HCT116 (cell line): ENCODE data around the gene MRAS. TPM values are rescaled to one million over a fixed set of nuclear protein-coding genes. Genes with fewer than 3 reads are reported as not detected.

Source experiments
- ATAC-seq: fragments of 200-7000 bp; cut with Tn5 transposase; 2 replicates; pipeline ENCODE4 v1.9.1; 2020; ENCODE audit warnings: mild to moderate bottlenecking, moderate library complexity
- BruUV-seq: library from RNA; stranded (reverse); fragments of 400-500 nt; replicated peaks from 2 replicates; lab custom pipeline; 2021; lab: Mats Ljungman, UMichigan
- CTCF ChIA-PET: fragments of 300-600 bp; sonication (Branson Sonifier 250); formaldehyde crosslinking; loops from one replicate; lab custom pipeline; 2021; ENCODE audit warnings: antibody characterized with exemption; lab: Charles Lee
- POLR2A ChIA-PET: fragments of 300-600, 350-600 bp; sonication (Branson Sonifier 250); formaldehyde crosslinking; loops from one replicate; lab custom pipeline; 2021; ENCODE audit warnings: antibody characterized with exemption; lab: Charles Lee
- RAD21 ChIA-PET, 2 experiments: fragments of 300-600 bp; sonication (Branson Sonifier 250); formaldehyde crosslinking; loops; one replicate each; lab custom pipeline; 2023; ENCODE audit warnings: low total read pairs in 2 of 2; ENCODE audit not compliant: uncharacterized antibody in 2 of 2, unreplicated experiment in 2 of 2, low non-redundant PET in 1 of 2; lab: Charles Lee
- DNase-seq: peaks from one replicate; pipeline ENCODE4 v3.0.0-alpha.2; 2010; ENCODE audit warnings: low read depth, low spot score
- H2AFZ ChIP-seq: fragments of 200-600 bp; shearing (Covaris generic), sonication (generic); 2 replicates; pipeline ENCODE4 v1.6.1; 2017; ENCODE audit warnings: low read depth, mixed run types, mixed read lengths, antibody characterized with exemption, low read length; ENCODE audit not compliant: poor library complexity, severe bottlenecking
- H3K27ac ChIP-seq: 2 replicates; pipeline ENCODE4 v1.5.1; 2012; ENCODE audit warnings: low read depth, low read length
- H3K27me3 ChIP-seq: fragments of 200-600 bp; sonication (generic); 2 replicates; pipeline ENCODE4 v1.6.1; 2016; ENCODE audit warnings: mixed run types, low read length, mixed read lengths; ENCODE audit not compliant: insufficient read depth
- H3K36me3 ChIP-seq, 2 experiments: fragments of 200-500 bp in 1 of 2; fragments of 200-600 bp in 1 of 2; sonication (Bioruptor generic) in 1 of 2; sonication (generic) in 1 of 2; 2 replicates each; pipeline versions ENCODE4 v1.5.1 to v1.6.1; 2014 to 2016; ENCODE audit warnings: low read length in 2 of 2, inconsistent platforms in 1 of 2, mixed read lengths in 1 of 2, mixed run types in 1 of 2; ENCODE audit not compliant: insufficient read depth in 2 of 2, control insufficient read depth in 1 of 2
- H3K4me1 ChIP-seq, 2 experiments: fragments of 200-600 bp in 1 of 2; sonication (generic) in 1 of 2; 2 replicates each; pipeline versions ENCODE4 v1.5.1 to v1.6.1; 2012 to 2017; ENCODE audit warnings: low read length in 2 of 2, inconsistent platforms in 1 of 2, mild to moderate bottlenecking in 1 of 2, mixed read lengths in 1 of 2, mixed run types in 1 of 2, moderate library complexity in 1 of 2; ENCODE audit not compliant: insufficient read depth in 2 of 2, control insufficient read depth in 1 of 2
- H3K4me2 ChIP-seq: fragments of 200-600 bp; sonication (generic); 2 replicates; pipeline ENCODE4 v1.6.1; 2017; ENCODE audit warnings: mixed run types, low read length, mixed read lengths
- H3K4me3 ChIP-seq, 2 experiments: fragments of 200-600 bp in 1 of 2; sonication (generic) in 1 of 2; replicated peaks in 1 of 2; 2 replicates each; pipeline ENCODE4 v1.5.1; 2011 to 2016; ENCODE audit warnings: low read length in 2 of 2, control low read depth in 1 of 2, low read depth in 1 of 2, mild to moderate bottlenecking in 1 of 2, mixed read lengths in 1 of 2, mixed run types in 1 of 2
- H3K79me2 ChIP-seq: fragments of 200-600 bp; sonication (generic); 2 replicates; pipeline ENCODE4 v1.6.1; 2017; ENCODE audit warnings: mild to moderate bottlenecking, mixed run types, low read length, moderate library complexity, mixed read lengths; ENCODE audit not compliant: insufficient read depth
- H3K9ac ChIP-seq: fragments of 200-600 bp; sonication (generic); 2 replicates; pipeline ENCODE4 v1.6.1; 2016; ENCODE audit warnings: low read length, mixed read lengths
- H3K9me2 ChIP-seq: fragments of 200-600 bp; sonication (generic), shearing (Covaris generic); 2 replicates; pipeline ENCODE4 v1.6.1; 2017; ENCODE audit warnings: mixed run types, mild to moderate bottlenecking, moderate library complexity; ENCODE audit not compliant: insufficient read depth
- H3K9me3 ChIP-seq, 2 experiments: fragments of 200-500 bp in 1 of 2; fragments of 200-600 bp in 1 of 2; sonication (Bioruptor generic) in 1 of 2; sonication (generic) in 1 of 2; 2 replicates each; pipeline ENCODE4 v1.6.1; 2014 to 2017; ENCODE audit warnings: low read length in 2 of 2, mixed read lengths in 2 of 2, inconsistent platforms in 1 of 2, low read depth in 1 of 2, mild to moderate bottlenecking in 1 of 2, mixed run types in 1 of 2, moderate library complexity in 1 of 2; ENCODE audit not compliant: control insufficient read depth in 1 of 2, insufficient read depth in 1 of 2
- H4K20me1 ChIP-seq: fragments of 200-600 bp; sonication (generic), shearing (Covaris generic); 2 replicates; pipeline ENCODE4 v1.6.1; 2017; ENCODE audit warnings: mixed run types, mild to moderate bottlenecking, moderate library complexity; ENCODE audit not compliant: insufficient read depth
- CBX3 ChIP-seq: IDR thresholded peaks from 2 replicates; pipeline ENCODE4 v1.6.1; 2012; ENCODE audit warnings: low read depth
- CEBPB ChIP-seq: IDR thresholded peaks from 2 replicates; pipeline ENCODE4 v1.6.1; 2012; ENCODE audit warnings: low read depth
- EZH2 ChIP-seq: fragments of 200-600 bp; sonication (generic); IDR thresholded peaks from 2 replicates; pipeline ENCODE4 v1.6.1; 2017; ENCODE audit warnings: antibody characterized with exemption, mixed run types
- EZH2phosphoT487 ChIP-seq: fragments of 200-600 bp; IDR thresholded peaks from 2 replicates; pipeline ENCODE4 v1.6.1; 2018; ENCODE audit warnings: antibody characterized with exemption, borderline replicate concordance
- JUND ChIP-seq: IDR thresholded peaks from 2 replicates; pipeline ENCODE4 v1.6.1; 2012
- POLR2A ChIP-seq: IDR thresholded peaks from 2 replicates; pipeline ENCODE4 v1.7.0; 2011; ENCODE audit warnings: borderline replicate concordance; ENCODE audit not compliant: insufficient read depth, insufficient read length; ENCODE audit errors: extremely low read depth
- RAD21 ChIP-seq: IDR thresholded peaks from 2 replicates; pipeline ENCODE4 v1.6.1; 2012; ENCODE audit warnings: low read depth, mild to moderate bottlenecking
- YY1 ChIP-seq: IDR thresholded peaks from 2 replicates; pipeline ENCODE4 v1.6.1; 2011; ENCODE audit warnings: low read length, low read depth, moderate library complexity, mild to moderate bottlenecking; ENCODE audit not compliant: insufficient replicate concordance; ENCODE audit errors: extremely low read depth
- ZFX ChIP-seq: fragments of 450-650 bp; IDR thresholded peaks from 2 replicates; pipeline ENCODE4 v1.6.1; 2017
- intact Hi-C: fragments of 100-400 bp; cut with micrococcal nuclease; formaldehyde crosslinking; loops from 2 replicates; pipeline ENCODE4 v1.10.0; 2022
- total RNA-seq: library from RNA; stranded (reverse); gene quantifications from one replicate; pipeline ENCODE4 v1.2.1, GENCODE V29; 2021; ENCODE audit not compliant: unreplicated experiment
- TF ChIP-seq, protein P1 (sequence below): IDR thresholded peaks from 2 replicates; pipeline ENCODE4 v1.6.1; 2012
- TF ChIP-seq, protein P2 (sequence below), 3 experiments: fragments of 200-600 bp in 1 of 3; sonication (generic) in 1 of 3; IDR thresholded peaks in 2 of 3; conservative IDR thresholded peaks in 1 of 3; 2 replicates each; pipeline ENCODE4 v1.5.1; 2012 to 2017; ENCODE audit warnings: low read depth in 2 of 3, low read length in 2 of 3, antibody characterized with exemption in 1 of 3, borderline replicate concordance in 1 of 3, control low read depth in 1 of 3, mild to moderate bottlenecking in 1 of 3, mixed read lengths in 1 of 3, mixed run types in 1 of 3, moderate library complexity in 1 of 3; ENCODE audit not compliant: insufficient read depth in 1 of 3
- TF ChIP-seq, protein P3 (sequence below): IDR thresholded peaks from 2 replicates; pipeline ENCODE4 v1.6.1; 2012; ENCODE audit warnings: low read depth

MRAS gene
- total RNA-seq, 1 experiment from 2014 or later = 13.5 TPM

DNA sequence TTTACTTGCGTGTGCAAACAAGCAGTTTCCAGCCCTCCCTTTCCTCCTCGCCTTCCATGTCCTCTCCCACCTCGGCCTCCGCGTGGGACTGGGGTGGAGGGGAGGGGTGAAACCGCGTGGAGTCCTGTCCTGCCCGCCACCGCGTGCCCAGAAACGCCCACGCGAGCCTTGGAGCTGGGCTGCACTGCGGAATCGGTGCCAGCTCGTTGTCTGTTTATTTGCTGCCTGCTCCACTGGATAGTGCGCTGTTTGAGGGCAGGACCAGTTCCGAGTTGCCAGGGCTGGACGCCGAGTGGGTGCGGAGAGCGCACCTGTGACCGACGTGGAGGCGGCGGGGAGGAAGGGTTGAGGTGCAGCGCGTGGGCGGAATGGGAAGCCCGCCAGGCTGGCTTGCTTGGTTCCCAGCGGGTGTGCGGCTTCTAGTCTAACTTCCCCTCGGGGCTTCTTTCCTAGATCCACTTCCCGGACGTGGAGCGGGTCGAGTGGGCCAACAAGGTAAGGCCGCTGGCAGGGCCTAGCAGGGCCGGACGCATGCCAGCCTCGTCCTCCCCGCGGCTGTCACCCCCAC, 103.3 kb downstream of the MRAS start:
- POLR2A ChIA-PET = no interaction called here
- Histone ChIP-seq H2AFZ (no peak overlapping the region), H3K4me3 (no peak overlapping the region), H3K4me2 (no peak overlapping the region), H3K4me1 (peaks cover 0 to 5% of the 10 kb centered on the region in 2 experiments; a peak in 1 of 4 replicates), H3K9me2 (no peaks in the 10 kb centered on the region), H3K27me3 (no peaks in the 10 kb centered on the region), H3K9me3 (no peaks in the 10 kb centered on the region), H3K36me3 (no peaks in the 10 kb centered on the region), H3K9ac (no peak overlapping the region), H3K79me2 (no peaks in the 10 kb centered on the region), H3K27ac (no peak overlapping the region), H4K20me1 (no peaks in the 10 kb centered on the region)
- no TSS peak for BruUV-seq
- DNase-seq (no peak), ATAC-seq (no peak)
- RAD21 ChIA-PET = no interaction called here
- CTCF ChIA-PET = no interaction called here
- intact Hi-C loops = no loop called here
- TF ChIP-seq, protein P1, sequence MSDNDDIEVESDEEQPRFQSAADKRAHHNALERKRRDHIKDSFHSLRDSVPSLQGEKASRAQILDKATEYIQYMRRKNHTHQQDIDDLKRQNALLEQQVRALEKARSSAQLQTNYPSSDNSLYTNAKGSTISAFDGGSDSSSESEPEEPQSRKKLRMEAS = no peak
- TF ChIP-seq POLR2A (no peak), EZH2 (no peak), JUND (no peak), EZH2phosphoT487 (no peak), CEBPB (no peak), CBX3 (no peak), RAD21 (no peak), ZFX (no peak), YY1 (no peak)
- TF ChIP-seq, protein P2, sequence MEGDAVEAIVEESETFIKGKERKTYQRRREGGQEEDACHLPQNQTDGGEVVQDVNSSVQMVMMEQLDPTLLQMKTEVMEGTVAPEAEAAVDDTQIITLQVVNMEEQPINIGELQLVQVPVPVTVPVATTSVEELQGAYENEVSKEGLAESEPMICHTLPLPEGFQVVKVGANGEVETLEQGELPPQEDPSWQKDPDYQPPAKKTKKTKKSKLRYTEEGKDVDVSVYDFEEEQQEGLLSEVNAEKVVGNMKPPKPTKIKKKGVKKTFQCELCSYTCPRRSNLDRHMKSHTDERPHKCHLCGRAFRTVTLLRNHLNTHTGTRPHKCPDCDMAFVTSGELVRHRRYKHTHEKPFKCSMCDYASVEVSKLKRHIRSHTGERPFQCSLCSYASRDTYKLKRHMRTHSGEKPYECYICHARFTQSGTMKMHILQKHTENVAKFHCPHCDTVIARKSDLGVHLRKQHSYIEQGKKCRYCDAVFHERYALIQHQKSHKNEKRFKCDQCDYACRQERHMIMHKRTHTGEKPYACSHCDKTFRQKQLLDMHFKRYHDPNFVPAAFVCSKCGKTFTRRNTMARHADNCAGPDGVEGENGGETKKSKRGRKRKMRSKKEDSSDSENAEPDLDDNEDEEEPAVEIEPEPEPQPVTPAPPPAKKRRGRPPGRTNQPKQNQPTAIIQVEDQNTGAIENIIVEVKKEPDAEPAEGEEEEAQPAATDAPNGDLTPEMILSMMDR (IDR thresholded peaks at IDR 0.05 in 2 of 3, conservative IDR thresholded peaks at IDR 0.05 in 1 of 3; ENCODE audit: borderline replicate concordance in 1 of 3, insufficient read depth in 1 of 3, low read depth in 2 of 3, low read length in 2 of 3) = no peak
- TF ChIP-seq, protein P3, sequence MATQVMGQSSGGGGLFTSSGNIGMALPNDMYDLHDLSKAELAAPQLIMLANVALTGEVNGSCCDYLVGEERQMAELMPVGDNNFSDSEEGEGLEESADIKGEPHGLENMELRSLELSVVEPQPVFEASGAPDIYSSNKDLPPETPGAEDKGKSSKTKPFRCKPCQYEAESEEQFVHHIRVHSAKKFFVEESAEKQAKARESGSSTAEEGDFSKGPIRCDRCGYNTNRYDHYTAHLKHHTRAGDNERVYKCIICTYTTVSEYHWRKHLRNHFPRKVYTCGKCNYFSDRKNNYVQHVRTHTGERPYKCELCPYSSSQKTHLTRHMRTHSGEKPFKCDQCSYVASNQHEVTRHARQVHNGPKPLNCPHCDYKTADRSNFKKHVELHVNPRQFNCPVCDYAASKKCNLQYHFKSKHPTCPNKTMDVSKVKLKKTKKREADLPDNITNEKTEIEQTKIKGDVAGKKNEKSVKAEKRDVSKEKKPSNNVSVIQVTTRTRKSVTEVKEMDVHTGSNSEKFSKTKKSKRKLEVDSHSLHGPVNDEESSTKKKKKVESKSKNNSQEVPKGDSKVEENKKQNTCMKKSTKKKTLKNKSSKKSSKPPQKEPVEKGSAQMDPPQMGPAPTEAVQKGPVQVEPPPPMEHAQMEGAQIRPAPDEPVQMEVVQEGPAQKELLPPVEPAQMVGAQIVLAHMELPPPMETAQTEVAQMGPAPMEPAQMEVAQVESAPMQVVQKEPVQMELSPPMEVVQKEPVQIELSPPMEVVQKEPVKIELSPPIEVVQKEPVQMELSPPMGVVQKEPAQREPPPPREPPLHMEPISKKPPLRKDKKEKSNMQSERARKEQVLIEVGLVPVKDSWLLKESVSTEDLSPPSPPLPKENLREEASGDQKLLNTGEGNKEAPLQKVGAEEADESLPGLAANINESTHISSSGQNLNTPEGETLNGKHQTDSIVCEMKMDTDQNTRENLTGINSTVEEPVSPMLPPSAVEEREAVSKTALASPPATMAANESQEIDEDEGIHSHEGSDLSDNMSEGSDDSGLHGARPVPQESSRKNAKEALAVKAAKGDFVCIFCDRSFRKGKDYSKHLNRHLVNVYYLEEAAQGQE = no peak
